Sigmoid colon (tissue), 4 donors: ENCODE results near the gene ARL4D.

Experiments
- POLR2A ChIP-seq, 2 donors: fragments of 450-650 bp; IDR thresholded peaks; one replicate each; pipeline ENCODE4 v1.6.1; 2016; ENCODE audit warnings: antibody characterized with exemption in 2 of 2, mild to moderate bottlenecking in 2 of 2, moderate library complexity in 2 of 2
- POLR2AphosphoS5 ChIP-seq, 4 donors: sonication (generic); formaldehyde crosslinking; IDR thresholded peaks; one replicate each; pipeline ENCODE4 v1.6.1; 2017; ENCODE audit warnings: antibody characterized with exemption in 4 of 4
- TF ChIP-seq, protein P1 (sequence below), 4 experiments: fragments of 450-650 bp in 3 of 4; fragments of 200-600 bp in 1 of 4; IDR thresholded peaks; one replicate each; pipeline ENCODE4 v1.5.1; 2016 to 2019; ENCODE audit warnings: antibody characterized with exemption in 4 of 4, mild to moderate bottlenecking in 3 of 4, moderate library complexity in 2 of 4

DNA sequence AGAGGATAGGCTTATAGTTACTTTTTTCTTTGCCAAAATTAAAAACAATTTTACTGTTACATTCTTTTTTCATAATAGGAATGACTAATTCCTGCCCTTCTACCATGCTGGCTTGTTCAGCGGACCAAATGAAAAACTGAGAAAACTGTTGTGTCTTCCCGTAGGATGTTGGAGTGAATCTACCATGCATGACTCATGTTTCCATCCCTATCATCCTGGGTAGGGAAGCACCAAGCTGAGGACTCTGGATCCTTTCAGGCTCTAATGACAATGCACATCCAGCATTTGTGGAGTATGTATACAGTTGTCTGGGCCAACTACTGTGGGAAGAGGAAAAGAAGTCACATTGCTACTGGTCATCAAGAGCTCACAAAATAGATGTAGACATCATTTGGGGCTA is 43.9 kb downstream of the ARL4D start:
- TF ChIP-seq, protein P1, sequence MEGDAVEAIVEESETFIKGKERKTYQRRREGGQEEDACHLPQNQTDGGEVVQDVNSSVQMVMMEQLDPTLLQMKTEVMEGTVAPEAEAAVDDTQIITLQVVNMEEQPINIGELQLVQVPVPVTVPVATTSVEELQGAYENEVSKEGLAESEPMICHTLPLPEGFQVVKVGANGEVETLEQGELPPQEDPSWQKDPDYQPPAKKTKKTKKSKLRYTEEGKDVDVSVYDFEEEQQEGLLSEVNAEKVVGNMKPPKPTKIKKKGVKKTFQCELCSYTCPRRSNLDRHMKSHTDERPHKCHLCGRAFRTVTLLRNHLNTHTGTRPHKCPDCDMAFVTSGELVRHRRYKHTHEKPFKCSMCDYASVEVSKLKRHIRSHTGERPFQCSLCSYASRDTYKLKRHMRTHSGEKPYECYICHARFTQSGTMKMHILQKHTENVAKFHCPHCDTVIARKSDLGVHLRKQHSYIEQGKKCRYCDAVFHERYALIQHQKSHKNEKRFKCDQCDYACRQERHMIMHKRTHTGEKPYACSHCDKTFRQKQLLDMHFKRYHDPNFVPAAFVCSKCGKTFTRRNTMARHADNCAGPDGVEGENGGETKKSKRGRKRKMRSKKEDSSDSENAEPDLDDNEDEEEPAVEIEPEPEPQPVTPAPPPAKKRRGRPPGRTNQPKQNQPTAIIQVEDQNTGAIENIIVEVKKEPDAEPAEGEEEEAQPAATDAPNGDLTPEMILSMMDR (IDR thresholded peaks at IDR 0.05), result no peak
- TF ChIP-seq POLR2A (IDR thresholded peaks at IDR 0.05) (no peak), POLR2AphosphoS5 (IDR thresholded peaks at IDR 0.05) (peak in 1 of 4 donors; percentile 39)
